ENCODE data around the gene TMEM54.

- TF ChIP-seq FOXK2 (IDR thresholded peaks at IDR 0.05), result no peak
- no peak for TF ChIP-seq ELF4 (IDR thresholded peaks at IDR 0.05)
- no peak for TF ChIP-seq ZNF384 (IDR thresholded peaks at IDR 0.05)
- TF ChIP-seq SP1 (IDR thresholded peaks at IDR 0.05), result no peak
- TF ChIP-seq SUZ12 (IDR thresholded peaks at IDR 0.05), result no peak
- no peak for TF ChIP-seq BHLHE40 (IDR thresholded peaks at IDR 0.05; ENCODE audit: borderline replicate concordance)
- TF ChIP-seq LEF1 (IDR thresholded peaks at IDR 0.05; ENCODE audit: borderline replicate concordance), result no peak
- no peak for TF ChIP-seq NFRKB (IDR thresholded peaks at IDR 0.05)
- no peak for TF ChIP-seq FOXM1 (IDR thresholded peaks at IDR 0.05; ENCODE audit: borderline replicate concordance)
- TF ChIP-seq HDGF (IDR thresholded peaks at IDR 0.05; ENCODE audit: borderline replicate concordance), result no peak
- TF ChIP-seq FOXA1 (IDR thresholded peaks at IDR 0.05), result no peak
- TF ChIP-seq CTBP1 (IDR thresholded peaks at IDR 0.05; ENCODE audit: borderline replicate concordance), result no peak
These were observed 24.4 kb upstream of the TMEM54 start for GRCh38 chr1:32925403-32926162.
